Left lobe of liver (tissue), 2 donors: ENCODE results near the gene ARHGAP12. TPM values are rescaled to one million over a fixed set of nuclear protein-coding genes. Genes with fewer than 3 reads are reported as not detected.
"Not testable (repeated sequence)": the region's sequence is repeated elsewhere in the genome, so short reads cannot be mapped to it uniquely, and the experiment has no call there.

Experiments
- ATAC-seq: fragments of 200-7000 bp; cut with Tn5 transposase; one replicate; pipeline ENCODE4 v1.9.1; 2020; ENCODE audit warnings: mild to moderate bottlenecking, moderate library complexity
- DNase-seq: peaks from one replicate; pipeline ENCODE4 v3.0.0-alpha.2; 2020; ENCODE audit warnings: low spot score
- total RNA-seq: library from RNA; stranded (reverse); gene quantifications from one replicate; pipeline ENCODE4 v1.2.1, GENCODE V29; 2021
- donor health status: DM: no; HTN: no; CAD: no; lungs with moderate emphysema.
- donor health status: DM: no; HTN: yes; CAD: no.

Gene ARHGAP12
- total RNA-seq, 1 donor from 2014 or later: 11.3 TPM

DNA sequence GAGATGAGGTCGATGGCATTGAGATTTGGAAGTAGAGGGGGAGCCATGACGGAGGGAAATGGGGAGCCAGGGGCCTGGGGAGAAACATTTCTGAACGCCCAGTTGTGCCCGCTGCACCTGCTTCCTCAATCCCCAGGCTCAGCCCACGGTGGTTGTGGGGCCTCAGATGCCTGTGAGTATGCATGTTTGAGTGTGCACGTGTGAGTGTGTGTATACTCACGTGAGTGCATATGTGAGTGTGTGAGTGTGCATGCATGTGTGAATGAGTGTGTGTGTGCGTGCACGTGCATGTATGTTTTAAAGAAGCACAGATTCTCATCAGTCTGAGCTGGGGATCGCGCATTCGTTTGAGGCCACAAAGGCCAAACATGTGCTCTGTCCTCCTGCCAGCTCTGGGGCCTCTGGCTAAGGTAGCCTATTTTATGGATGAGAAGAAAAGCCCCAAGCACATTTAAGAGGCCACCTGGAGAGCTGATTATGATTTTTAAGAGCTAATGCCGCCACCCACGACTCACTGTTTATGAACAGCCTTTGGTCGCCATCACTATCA is 154.8 kb downstream of the ARHGAP12 start:
- DNase-seq: peak; percentile 8
- ATAC-seq: no peak

DNA sequence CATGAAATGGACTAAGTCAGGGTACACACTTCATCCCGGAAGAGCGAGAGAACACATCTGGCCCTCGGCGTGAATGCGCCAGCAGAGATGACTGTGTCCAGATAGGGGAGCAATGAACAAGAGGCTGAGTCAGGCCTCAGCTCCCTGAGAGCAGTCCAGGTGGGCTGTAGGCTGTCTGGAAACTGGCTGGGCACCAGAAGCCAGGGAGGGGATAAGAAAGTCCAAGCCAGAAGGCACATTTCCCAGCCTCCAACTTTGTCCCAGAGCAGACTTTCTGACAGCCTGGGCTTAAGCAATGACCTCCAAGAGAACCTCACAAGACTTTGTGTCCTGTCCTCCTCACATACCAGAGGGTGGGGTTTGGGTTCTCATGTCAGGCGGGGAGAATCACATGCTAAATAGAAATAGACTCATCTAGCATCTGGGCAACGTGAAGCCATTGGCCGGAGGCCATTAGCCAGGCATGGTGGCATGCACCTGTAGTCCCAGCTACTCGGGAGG is 157.2 kb downstream of the ARHGAP12 start:
- ATAC-seq: no peak
- DNase-seq: no peak

DNA sequence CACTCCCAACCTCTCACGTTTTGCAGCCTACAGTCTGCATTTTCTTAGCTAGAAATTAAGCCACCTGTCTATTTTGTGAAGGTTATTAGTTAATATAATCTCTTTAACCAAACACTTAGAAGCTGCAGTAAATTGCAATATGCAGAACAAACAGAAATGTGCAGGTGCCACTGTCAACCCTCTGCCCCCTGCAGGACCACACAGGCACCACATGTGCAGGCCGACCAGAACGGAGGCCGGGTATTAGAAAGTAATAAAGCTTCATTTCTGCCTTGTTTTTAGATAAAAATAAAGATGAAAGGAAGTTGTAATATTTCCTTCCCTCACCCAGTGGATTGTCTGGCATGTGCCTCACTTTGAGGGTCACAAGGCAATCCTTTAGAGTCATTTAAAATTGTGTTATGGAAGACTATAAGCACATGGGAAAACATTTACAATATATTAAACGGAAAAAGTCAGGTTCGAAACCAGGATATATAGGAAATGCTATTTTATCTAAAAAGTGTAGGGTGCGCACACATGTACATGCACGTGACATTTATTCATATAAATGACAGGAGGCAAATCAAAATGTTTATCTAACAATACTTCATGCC is 158.2 kb downstream of the ARHGAP12 start:
- ATAC-seq: peak; percentile 96

DNA sequence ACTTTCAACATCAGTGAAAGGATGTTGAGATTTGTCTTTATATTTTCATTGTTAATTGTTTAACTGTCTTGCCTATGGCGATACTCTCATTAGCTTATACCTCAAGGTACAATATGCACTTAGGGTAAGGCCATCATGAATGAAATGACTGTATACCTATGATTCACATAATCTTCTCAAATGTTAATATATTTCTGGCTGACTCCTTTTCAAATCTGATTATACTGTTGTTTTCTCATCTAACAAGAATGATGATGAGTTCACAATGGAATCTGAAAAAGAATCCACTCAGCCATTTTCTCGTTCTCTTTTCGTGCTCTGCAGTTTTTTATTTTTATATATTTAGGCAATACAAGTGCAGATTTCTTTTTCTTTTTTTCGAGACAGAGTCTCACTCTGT is 159.1 kb downstream of the ARHGAP12 start:
- DNase-seq (no peak), ATAC-seq (no peak)

More for the DNA sequence above, 158.2 kb downstream of the ARHGAP12 start:
- DNase-seq: peak; percentile 58

DNA sequence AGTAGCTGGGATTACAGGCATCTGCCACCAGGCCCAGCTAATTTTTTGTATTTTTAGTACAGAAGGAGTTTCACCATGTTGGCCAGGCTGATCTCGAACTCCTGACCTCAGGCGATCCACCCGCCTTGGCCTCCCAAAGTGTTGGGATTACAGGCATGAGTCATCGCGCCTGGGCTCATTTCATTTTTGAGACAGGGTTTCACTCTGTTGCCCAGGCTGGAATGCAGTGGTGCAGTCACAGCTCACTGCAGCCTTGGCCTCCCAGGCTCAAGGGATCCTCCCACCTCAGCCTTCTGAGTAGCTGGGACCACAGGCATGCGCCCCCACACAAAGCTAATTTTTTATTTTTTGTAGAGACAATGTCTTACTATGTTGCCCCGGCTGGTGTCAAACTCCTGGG is 159.7 kb downstream of the ARHGAP12 start:
- not testable (repeated sequence) for ATAC-seq
- peak; percentile 11 for DNase-seq

DNA sequence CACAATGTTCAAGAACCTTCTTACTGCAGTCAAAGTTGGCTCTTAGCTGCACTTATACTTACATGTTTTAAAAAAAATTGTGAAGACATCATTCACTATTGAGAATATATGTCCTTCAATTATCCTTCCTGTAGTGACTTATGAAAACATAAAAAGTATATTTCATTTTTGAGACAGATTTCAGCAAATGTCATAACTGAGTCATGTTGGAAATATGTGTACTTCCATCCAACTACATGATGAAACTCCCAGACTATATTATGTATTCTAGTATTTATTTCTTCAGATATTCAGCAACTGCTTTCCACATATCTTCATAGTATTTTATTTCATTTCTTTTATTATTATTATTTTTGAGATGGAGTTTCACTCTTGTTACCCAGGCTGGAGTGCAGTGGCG is 160.2 kb downstream of the ARHGAP12 start:
- ATAC-seq (no peak), DNase-seq (no peak)

DNA sequence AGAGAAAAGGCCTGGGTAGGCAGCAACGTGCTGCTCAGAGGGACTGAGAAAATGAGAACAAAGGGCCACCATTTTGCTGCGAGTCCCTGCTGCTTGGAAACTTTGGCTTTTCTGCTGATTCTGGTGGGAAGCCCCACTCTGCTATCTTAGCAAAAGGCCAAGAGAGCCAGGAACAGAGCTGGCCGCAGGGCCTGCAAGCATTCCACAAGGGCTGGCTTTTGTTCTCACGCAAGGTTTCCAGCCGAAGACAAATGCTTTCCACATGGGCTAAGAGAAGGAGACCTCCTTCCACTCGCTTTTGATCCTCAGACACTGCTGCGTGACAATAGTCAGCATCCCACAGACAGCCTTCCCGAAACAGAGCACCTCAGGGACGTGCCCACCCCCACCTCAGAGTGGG is 163.1 kb downstream of the ARHGAP12 start:
- ATAC-seq (no peak), DNase-seq (no peak)

DNA sequence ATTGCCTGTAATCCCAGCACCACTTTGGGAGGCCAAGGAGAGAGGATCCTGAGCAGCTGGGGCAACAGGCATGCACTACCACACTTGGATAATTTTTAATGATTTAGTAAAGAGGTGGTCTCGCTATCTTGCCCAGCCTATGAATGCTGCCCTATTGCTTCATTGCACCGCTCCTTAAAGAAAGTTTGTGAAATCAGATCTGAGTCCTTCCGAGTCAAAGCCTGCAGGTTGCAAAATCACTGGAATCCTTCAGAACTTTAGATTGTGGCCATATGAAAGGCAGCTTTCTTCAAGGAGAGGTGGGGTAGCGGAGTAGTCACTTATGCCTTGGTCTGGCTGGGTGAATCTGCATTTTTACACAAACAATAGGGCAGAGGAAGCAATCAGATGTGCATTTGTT is 166.3 kb downstream of the ARHGAP12 start:
- ATAC-seq (no peak), DNase-seq (no peak)

DNA sequence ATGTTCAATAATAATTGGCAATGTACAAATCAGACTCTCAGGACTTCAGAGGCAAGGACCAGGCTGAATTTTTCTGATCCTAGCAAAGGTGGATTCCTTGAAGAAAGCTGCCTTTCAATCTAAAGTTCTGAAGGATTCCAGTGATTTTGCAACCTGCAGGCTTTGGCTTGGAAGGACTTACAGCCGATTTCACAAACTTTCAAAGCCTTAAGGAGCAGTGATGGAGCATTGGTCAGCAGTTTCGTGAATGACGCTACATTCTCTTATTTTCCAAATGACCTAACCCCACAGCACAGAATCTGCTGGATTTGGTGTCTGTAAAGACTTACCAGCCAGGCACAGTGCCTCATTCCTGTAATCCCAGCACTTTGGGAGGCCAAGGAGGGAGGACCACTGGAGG is 167.5 kb downstream of the ARHGAP12 start:
- DNase-seq (no peak), ATAC-seq (no peak)

DNA sequence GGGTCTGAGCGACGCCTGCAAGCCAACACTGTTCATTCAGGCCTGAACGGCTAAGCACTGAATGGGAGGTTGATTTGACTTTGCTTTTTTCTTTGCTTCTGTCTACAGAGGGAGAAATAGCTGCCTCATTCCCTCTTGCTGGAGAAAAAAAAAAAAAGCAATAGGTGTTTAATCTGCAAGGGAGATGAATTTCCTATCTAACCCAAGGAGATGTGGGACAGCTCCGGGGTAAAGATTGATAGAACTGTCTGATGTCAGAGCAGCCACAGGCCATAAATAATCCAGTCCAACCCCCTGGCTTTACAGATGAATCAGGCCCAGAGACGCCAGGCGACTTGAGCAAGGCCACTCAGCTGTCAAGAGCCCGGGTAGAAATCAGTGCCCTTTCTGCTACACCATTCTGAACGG is 168.0 kb downstream of the ARHGAP12 start:
- no peak for ATAC-seq
- no peak for DNase-seq

DNA sequence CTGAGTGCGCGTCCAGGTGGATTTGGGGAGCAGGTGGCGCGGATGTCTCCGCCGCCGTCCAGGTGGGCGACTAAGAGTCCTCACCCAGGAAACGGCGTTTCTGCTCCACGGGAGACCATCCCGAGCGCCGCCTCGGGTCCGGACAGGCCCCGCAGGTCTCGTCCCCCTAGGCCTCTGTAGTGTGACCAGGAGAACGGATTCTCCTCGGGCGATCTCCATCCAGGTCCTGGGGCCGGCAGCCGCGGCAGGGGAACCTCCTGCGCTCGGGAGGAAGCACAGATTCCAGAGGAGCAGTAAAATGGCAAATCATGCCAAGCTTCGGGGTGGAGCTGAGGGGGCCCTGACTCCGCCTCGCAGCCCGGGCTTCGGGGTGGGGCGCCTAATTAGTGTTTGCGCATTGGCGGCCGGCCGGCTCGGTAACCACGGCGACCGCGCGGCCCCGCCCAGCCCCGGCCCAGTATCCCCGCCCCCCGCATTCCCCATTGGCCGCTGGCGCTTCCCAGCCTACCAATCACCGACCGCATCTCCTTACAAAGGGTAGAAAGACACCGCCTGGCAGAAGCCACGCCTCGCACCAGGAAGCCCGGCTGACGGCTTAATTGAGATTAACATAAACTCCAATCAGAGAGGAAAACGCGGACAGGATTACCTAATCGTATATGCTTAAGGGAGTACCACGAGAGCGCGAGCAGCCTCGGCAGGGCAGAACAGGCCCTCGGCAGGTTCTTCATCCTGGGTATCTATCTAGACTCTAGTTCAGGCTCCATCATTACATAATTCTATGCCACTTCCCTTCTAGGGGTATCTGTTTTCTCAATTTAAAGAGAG is 168.6 kb downstream of the ARHGAP12 start:
- ATAC-seq (peak; percentile 85), DNase-seq (peak; percentile 96)

DNA sequence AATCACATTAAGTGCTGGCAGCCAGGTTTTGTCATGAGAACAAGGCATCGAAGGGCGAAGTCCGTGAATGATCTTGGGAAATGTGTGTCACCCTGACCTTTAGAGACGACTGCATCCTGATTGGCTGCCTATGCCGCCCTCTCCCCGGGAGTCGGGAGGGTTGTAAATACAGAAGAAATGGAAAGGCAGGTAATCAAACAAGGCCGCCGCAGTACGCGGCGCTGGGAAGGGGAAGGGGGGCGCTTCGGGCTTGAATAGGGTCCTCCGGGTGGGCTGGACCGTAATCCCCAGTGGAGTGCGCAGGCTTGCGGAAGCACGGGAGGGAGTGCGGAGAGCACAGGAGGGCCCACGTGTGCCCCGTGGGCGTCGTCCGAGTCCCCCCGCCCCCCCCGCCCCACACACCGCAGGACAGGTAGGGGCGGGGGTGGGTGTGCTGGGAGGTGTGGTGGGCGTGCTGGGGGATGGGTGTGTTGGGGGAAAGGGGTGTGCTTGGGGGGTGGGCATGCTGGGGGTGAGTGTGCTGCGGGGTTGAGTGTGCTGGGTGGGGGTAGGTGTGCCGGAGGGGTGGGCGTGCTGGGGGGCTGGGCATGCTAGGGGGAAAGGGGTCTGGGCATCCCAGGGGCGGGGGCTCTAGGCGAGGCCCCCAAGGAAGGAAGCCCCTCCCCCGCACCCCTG is 169.4 kb downstream of the ARHGAP12 start:
- peak; percentile 92 for DNase-seq
- ATAC-seq: peak; percentile 63

DNA sequence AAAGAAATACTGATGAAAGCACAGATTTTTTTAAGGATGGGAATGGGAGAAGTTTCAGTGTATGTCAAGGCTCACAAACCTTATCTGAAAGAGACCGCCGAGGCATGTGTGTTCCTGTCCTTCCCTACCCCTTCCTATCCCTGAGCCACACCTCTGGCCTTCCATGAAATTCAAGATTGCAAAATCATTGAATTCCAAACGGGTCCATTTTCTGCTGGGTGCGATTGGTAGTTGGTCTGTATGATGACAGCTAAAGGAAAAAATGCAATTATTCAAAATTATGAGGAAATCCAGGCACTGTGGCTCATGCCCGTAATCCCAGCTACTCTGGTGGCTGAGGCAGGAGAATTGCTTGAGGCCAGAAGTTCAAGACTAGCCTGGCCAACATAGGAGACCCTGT is 170.1 kb downstream of the ARHGAP12 start:
- ATAC-seq: no peak
- DNase-seq: no peak

DNA sequence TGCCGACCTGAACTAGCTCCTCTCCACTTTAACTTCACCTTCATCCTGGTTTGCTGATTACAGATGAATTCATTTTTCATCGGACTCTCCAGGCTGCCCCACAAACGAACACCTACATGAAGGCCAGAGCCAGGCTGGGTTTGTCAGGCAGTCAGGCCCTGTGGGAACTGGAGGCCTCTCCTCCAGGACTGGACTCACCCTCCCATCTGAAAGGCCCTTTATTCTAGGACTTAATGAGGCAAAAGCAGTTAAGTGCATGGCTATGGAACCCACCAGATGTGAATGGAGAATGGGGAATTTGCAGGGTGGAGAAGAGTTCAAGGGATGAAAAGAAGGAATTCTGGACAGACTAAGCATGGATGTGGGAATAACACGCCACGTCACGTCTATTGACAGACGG is 170.8 kb downstream of the ARHGAP12 start:
- no peak for ATAC-seq

DNA sequence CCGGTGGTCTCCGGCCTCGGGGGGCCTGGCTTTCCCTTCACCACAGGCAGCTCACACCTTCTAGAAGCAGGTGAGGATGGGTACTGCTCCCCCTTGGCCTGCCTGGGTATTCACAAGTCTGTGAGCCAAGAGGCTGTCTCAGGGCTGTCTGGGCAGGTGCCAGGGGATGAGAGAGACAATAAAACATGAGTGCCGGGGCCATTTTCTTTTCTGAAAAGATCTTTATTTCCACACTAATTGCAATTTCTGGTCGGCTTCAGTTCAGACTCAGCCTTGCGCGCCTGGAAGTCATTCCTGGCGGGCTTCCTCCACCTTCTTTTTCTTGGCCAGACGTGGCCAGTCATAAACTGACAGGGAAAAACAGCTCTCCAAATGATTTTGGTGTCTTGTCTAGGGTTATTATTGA is 171.2 kb downstream of the ARHGAP12 start:
- DNase-seq (no peak), ATAC-seq (no peak)

More for the DNA sequence above, 170.8 kb downstream of the ARHGAP12 start:
- DNase-seq: no peak

DNA sequence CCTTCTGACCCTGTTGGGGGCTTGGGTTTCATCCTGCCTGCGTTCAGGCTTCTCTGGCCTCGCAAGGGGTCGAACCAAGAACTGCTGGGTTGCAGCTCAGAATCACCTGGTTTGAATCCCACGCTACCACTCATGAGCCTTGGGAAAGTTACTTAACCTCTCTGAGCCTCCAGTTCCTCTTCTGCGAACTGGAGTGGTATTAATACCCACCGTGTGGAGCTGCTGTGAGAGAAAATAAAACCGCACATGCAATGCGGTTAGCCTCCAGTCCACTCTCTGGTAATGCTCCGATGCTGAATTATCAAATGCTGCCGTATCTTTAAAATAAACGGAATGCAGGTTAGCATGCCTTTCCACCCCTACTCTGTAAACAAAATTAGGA is 171.9 kb downstream of the ARHGAP12 start:
- DNase-seq (no peak), ATAC-seq (no peak)

DNA sequence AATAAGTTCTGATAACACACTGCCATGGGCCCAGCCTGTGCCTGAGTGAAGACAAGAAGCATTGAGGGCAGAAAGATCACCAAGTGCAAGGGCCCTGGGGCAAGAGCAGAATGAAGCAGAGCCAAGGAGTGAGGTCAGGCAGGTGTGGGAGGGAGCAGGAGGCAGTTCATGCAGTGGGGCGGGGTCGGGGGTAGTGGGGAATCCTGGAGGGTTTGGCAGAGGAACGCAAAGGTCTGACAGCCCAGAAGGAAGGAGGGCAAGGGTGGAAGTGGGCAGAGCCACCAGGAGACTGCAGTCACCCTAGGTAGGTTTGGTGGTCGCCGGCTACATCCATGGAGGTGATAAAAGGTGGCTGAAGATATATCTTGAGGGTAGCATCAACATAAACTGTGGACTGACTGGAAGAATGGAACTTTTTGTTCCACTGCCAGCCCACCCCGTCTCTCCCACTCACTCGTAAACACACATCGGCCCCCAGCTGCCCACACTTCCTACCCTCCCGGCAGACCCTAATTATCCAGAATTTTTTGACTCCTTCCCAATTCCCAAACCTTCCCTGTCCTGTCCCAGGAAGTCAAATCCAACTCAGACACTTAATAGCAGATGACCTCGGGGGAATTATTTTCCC is 172.4 kb downstream of the ARHGAP12 start:
- DNase-seq: no peak

More for the DNA sequence above, 172.4 kb downstream of the ARHGAP12 start:
- no peak for ATAC-seq
